NCI-H69 (cell line): ENCODE measurements around the gene PHACTR3.
A peak's percentile ranks its signal among the peaks of the same experiment; 100 is the strongest.

ENCODE experiments used
- DNase-seq: peaks from one replicate; lab custom pipeline; 2025; lab: John Stamatoyannopoulos, UW

PHACTR3 gene

DNA sequence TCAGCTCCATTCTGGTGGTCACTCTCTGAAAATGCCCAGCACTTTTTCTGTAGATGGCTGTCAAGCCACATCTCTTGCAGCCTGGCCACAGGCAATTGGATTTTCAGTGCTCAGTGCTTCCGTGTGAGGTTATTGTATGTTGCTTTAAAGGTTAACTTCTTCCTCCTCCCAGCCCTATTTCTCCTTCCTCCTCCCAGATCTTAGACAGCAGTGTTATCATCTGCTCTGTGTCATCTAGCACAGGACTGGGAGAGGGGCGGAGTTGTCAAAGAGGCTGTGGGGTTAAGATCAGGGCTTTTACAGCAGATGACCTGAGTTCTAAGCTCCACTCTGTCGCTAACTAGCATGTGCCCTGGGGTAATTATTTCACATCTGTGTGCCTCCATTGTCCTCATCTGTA, 129.0 kb downstream of the PHACTR3 start:
- DNase-seq, result no peak

GRCh38 chr20:59735486-59735885, 131.1 kb downstream of the PHACTR3 start:
- DNase-seq, result no peak

DNA sequence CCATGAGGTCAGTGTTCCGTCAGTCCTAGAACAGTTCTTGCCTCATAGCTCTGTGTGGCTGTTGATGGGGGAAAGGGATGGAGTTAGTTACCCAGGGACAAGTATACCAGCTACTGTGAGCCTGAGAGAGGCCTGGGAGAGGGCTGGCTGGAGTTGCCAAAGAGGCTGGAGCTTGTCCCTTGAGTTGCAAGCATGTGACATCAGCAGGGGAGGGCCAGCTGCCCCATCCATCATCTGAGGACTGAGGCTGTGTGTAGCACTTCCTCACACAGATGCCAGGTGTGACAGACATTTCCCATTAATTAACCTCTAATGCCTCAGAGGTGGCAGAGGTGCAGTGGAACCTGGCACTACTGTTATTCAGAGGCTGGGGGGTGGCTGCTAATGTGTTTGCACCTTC, 131.6 kb downstream of the PHACTR3 start:
- no peak for DNase-seq

DNA sequence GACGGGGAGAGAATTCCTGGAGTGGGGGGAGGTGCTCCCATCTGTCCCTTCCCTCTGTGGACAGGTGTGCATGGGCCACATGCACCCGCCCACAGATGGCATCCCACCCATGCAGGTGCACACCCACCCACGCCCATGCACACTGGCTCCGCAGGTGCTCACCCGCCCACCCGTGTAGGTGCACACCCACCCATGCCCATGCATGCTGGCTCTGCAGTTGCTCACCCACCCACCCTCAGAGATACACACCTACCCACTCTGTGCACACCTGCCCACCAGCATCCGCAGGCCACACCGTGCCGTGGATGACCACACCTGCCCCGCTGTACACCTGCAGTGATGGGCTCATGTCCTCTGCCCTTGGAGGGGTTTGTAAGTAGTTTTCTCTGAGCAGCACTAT, 132.0 kb downstream of the PHACTR3 start:
- DNase-seq, result no peak

GRCh38 chr20:59737073-59737666, 132.8 kb downstream of the PHACTR3 start:
- no peak for DNase-seq

DNA sequence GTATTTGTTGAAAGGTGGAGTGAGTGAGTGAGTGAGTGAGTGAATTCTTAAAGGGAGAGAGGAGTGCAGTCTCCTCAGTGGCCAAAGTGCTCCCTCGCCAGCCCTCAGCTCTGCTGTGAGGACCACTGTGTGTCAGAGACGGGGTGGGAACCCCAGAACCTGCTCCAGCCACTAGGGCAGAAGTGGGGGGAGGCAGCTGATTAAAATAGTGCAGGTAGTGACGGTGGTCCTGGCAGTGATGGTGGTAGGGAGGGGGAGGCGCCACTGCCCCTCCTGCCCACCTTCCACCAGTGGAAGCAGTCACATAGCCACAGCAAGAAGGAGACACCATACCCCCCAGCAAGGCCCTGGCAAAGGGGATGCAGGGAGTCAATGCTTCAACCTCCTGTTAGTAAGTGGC, 133.5 kb downstream of the PHACTR3 start:
- DNase-seq, result no peak

DNA sequence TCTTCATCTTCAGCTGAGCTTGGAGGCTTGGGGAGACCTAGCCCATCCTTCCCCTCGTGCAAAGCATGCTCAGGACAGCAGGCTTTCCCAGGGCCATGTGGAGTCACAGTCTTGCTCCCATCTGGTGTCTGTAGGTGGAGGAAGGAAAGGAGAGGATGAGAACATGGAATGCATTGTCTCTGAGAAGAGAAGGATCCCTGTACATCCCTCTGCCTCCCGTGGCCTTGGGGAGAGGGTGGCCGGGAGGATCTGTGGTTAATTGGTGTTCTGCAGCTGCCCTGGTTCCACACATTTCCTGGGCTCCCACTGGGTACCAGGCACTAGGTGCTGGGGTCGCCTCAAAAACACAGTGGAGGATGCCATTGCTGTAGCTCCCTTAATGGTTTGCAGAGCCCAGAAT, 134.5 kb downstream of the PHACTR3 start:
- no peak for DNase-seq

DNA sequence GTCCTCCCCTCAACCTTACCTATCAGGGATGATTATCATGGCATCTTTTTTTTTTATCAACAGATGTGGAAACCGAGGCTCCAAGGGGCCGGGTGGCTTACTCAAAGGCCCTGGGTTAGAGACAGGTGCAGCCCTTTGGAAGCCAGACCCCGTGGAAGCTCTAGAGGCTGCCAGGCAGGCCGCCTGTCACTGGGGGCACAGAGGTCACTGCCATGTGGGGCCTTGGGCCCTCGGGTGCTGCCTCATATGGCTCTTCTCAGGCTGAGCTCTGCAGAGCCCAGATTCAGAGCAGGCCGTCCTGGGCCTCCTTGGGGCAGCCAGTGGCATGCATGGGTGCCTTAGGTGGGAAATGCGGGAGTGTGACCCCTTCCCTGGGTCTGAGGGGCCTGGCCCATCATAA, 136.3 kb downstream of the PHACTR3 start:
- no peak for DNase-seq

- DNase-seq, result no peak
Measured at GRCh38 chr20:59741073-59741472, 136.7 kb downstream of the PHACTR3 start.

DNA sequence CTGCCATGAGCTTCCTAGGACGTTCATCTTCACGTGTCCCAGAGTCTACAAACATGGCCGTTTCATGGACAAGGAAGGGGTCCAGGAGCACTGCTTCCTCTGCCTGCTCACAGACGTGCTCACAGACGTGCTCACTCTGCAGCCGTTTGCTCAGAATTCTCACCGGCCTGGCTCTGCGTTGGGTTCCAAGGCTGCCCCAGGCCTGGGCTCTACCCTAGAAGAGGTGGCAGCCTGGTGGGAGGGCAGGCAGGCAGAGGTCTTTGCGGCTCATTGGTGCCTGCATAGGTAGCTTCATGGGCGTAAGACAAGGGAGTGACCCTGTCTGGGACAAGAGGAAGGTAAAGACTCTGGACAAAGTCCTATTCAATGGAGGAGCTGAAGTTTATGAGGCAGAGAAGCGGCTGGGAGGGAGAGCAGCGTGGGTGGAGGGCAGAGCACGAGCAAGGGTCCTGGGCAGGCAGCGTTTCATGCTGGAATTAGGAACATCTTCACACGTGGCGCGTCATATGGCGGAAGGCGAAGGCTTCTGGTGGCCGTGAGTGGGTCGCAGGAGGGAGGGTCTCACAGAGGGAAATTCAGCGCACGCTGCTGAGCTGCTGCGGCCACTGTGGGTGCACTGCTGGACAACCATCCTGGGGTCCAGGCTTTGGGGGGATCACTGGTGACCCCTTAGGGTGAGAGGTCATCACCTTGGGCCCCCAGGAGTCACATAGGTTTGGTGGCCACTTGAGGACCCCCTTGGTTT, 138.2 kb downstream of the PHACTR3 start:
- DNase-seq, result no peak

GRCh38 chr20:59743308-59743707, 139.0 kb downstream of the PHACTR3 start:
- DNase-seq, result no peak

DNA sequence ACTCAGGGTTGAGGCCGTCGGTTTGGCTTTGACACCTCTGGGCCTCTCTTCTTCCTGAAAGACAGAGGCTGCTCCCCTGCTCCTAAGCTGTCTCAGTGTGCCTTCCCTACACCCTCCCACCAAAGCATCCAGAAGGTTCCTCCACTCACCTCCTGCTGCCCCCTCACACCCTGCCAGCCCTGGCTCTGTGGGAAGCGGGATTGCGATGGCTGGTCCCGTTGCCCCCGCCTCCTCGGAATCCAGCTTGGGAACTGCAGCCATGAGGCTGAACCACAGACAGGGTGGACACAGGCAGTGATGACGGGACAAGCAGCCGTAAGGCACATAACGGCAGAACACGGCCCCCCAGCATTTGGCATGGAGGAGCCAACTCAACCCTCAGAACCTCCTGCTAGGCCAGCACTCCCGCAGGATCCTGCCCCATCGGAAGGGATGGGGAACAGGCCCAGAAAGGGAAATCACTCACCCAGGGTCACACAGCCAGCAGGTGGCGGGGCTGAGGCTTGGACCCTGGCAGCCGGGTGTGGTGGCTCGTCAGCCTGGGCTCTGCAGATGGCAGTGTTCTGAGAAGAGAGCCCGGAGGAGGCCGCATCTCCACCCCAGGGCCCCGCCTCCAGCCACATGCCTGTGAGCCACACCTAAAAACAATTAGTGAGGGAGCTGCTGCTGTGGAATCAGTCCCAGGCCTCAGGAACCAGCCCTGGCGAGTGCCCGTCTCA, 139.6 kb downstream of the PHACTR3 start:
- DNase-seq, result no peak

- no peak for DNase-seq
Measured at GRCh38 chr20:59744756-59745155, 140.4 kb downstream of the PHACTR3 start.

- no peak for DNase-seq
Measured at GRCh38 chr20:59745201-59745600, 140.9 kb downstream of the PHACTR3 start.

- no peak for DNase-seq
Measured at GRCh38 chr20:59745716-59746115, 141.4 kb downstream of the PHACTR3 start.

DNA sequence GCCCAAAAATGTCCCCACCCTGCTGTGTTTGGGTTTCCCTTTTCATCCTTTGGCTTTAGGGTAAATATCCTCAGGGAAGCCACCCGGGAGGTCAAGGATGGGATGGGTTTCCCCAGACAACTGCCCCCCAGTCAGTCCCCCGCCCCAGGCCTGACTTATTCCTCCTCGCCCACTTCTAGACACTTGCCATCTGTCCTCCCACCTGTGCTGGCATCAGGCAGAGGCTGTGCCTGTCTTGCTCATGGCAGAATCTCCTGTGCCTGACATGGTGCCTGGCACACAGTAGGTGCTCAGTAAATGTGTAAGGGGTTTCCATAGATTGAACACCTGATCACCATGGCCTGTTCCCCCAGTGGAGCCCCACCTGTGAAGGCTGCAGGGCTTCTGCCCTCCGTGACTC, 141.8 kb downstream of the PHACTR3 start:
- no peak for DNase-seq

GRCh38 chr20:59747671-59748515, 143.6 kb downstream of the PHACTR3 start:
- DNase-seq, result no peak

DNA sequence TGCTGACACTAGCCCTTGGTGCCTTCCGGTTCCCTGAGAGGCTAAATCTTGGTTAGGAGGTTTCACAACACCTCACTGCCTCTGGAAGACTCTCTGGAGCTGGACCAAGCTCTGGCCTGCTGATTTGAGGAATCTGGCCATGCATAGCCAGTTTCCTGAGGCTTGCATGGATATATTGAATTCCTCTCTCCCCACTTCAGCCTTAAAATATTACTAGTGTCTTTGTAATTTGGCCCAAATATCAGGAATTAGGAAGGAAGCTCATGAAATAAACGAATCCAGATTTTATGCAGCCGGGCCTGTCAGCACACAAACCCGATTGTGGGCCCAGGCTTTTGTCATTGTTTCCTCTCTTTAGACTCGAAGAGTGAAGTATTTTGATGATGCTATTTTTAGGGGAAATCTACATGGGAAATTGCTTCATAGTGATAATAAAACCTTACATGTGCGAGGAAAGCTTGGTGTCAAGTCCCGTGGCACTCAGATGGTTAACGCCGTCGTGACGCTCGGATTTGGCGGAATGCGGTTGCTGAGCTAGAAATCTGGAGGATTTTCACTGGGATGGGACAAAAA, 144.4 kb downstream of the PHACTR3 start:
- no peak for DNase-seq

- DNase-seq, result no peak
Measured at GRCh38 chr20:59749301-59749700, 145.0 kb downstream of the PHACTR3 start.

- no peak for DNase-seq
Measured at GRCh38 chr20:59750209-59750840, 146.0 kb downstream of the PHACTR3 start.

- peak; percentile 34 for DNase-seq
Measured at GRCh38 chr20:59751075-59751711, 146.9 kb downstream of the PHACTR3 start.
